RWPE1 (cell line): ENCODE measurements around the gene ARFGAP1.

Experiments used
- CTCF ChIA-PET: fragments of 350-600 bp; sonication (Branson Sonifier 250); formaldehyde crosslinking; extraction: SDS; loops from one replicate; lab custom pipeline; 2021; lab: Yijun Ruan, JAX
- POLR2A ChIA-PET: fragments of 400-600 bp; formaldehyde crosslinking; extraction: SDS; loops from one replicate; lab custom pipeline; 2020; ENCODE audit warnings: antibody characterized with exemption; ENCODE audit not compliant: low non-redundant PET; lab: Yijun Ruan, JAX
- DNase-seq: peaks from one replicate; pipeline ENCODE4 v3.0.0; 2012; ENCODE audit warnings: low spot score
- H3K27ac ChIP-seq: fragments of 450-650 bp; 2 replicates; pipeline ENCODE4 v1.5.1; 2017
- CTCF ChIP-seq: fragments of 450-650 bp; conservative IDR thresholded peaks from 2 replicates; pipeline ENCODE4 v1.5.1; 2017; ENCODE audit warnings: low read depth, mild to moderate bottlenecking

Gene ARFGAP1

GRCh38 chr20:63252284-63252711 lies 20.3 kb upstream of the ARFGAP1 start:
- DNase-seq: no peak
- no peak overlapping the region for H3K27ac ChIP-seq
- POLR2A ChIA-PET: interaction anchor here (0.6 to 1.1 kb wide), 2 partner anchors 37 to 245 kb away, joined by 3 read pairs; no protein-coding TSS in a partner anchor
- TF ChIP-seq CTCF: no peak
- CTCF ChIA-PET: interaction anchor here (0.6 to 6.4 kb wide), 6 partner anchors 11 to 312 kb away, joined by 3 to 33 read pairs (median 4); partner anchors contain the start of gene ARFGAP1

DNA sequence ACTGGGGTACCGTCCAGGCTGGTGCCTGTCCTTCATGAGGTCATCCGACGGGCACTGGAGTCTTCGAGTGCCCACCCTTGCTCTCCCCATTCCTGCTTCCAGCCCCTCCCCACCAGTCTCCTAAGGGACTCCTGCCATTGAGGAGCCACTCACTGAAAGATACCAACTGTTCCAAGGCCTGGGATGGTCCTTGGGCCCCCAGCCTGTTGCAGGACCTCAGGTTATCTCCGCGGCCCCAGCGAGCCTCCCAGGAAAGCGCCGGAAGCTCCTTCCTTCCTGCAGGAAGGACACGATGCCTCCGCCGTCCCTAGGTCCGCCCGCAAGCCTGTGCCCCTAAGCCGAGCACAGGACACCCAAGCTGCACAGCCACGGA lies 19.6 kb upstream of the ARFGAP1 start:
- ChIA-PET POLR2A (interaction anchor here (1.0 to 1.3 kb wide), 2 partner anchors 18 to 20 kb away, joined by 3 read pairs; partner anchors contain the start of genes ARFGAP1 and BIRC7), CTCF (interaction anchor here (1.5 to 6.4 kb wide), 2 partner anchors 19 to 30 kb away, joined by 11 to 33 read pairs; no protein-coding TSS in a partner anchor)
- TF ChIP-seq CTCF: no peak
- no peak for DNase-seq
- H3K27ac ChIP-seq: no peak overlapping the region

DNA sequence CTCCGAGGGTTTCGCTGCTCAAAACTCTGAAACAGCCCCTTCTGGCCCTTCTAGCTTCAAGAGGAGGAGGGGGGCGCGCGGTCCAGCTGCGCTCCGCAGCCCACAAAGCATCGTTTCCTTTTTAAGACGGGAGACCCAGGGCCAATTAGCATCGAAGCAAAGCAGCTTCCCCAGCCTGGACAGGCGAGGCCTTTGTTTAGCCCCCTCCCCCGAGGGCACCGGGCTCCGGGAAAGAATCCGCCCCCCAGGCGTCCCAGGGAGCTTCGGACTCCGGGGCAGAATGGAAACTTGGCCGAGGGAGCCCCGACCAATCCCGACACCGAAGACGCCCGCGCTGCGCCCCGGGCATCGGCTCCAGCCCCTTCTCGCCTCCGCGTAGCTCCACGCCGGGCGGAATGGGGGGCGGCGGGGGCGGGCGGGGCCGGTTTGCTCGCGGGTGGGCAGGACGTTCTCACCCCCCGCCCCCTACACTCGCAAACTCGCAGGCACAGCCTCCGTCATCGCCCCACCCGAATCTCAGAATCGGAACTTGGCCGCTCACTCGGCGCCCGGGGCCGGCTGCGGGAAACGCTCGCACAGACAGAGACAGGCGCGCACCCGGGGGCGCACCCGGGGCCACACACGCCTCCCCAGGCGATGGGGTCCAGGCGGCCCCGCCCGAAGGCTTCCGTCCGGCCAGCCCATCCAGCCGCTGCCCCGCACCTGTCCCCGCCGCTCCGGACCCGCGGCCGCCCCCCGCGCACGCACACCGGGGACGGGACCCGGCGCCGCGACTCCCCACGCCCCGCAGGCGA lies 19.0 kb upstream of the ARFGAP1 start:
- ChIA-PET CTCF (interaction anchor here (0.6 to 6.4 kb wide), 4 partner anchors 19 to 236 kb away, joined by 3 to 33 read pairs (median 7); no protein-coding TSS in a partner anchor), POLR2A (interaction anchor here (1.0 to 1.3 kb wide), 2 partner anchors 18 to 19 kb away, joined by 3 read pairs; partner anchors contain the start of genes ARFGAP1 and BIRC7)
- no peak overlapping the region for H3K27ac ChIP-seq
- TF ChIP-seq CTCF: no peak
- DNase-seq: peak; percentile 38

GRCh38 chr20:63254232-63254605 lies 18.4 kb upstream of the ARFGAP1 start, which contains the start of gene NKAIN4:
Gene NKAIN4 (minus strand): TSS chr20:63254463. CDS start chr20:63254450, 13 bp downstream.
- ChIA-PET CTCF (interaction anchor here (0.9 to 6.4 kb wide), 3 partner anchors 16 to 31 kb away, joined by 3 to 33 read pairs (median 3); no protein-coding TSS in a partner anchor), POLR2A (no interaction called here)
- TF ChIP-seq CTCF: no peak

DNA sequence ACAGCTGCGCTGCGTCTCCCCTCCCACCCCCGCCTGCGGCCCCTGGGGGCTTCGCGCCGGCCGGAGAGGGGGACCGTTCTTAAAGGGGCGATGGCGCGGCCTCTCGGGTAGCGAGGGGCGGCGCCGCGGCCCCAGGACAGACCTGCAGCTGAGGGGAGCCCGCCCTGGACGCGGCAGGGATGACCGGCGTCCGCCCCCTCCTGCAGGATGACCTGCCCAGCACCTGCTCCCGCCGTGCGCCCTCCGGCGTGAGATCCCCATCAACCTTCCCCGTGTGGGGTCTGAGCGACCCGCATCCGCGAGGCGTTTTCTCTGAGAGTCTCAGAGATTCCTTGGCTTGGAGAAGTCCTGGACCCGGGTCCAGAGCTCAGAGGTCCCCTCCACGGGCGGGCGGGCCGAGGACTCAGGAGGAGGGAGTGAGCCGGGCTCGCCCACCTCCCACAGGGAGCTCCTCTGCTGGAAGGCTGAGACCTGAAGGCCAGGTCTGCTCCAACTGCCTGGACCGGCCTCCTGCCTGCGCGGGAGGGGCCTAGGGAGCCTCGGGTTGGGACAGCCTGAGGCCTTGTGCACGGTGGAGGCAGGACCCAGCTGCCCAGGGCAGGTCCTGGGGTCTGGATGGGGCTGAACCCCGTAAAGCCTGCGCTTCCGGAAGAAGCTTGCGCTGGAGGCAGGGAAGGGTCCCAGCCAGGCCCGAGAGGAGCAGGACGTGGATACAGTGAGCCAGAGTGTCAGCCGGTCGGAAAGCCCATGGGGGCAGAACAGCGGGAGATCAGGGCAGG lies 17.8 kb upstream of the ARFGAP1 start:
- H3K27ac ChIP-seq: no peak overlapping the region
- no peak for TF ChIP-seq CTCF
- CTCF ChIA-PET: interaction anchor here (0.6 to 6.4 kb wide), 6 partner anchors 17 to 75 kb away, joined by 3 to 33 read pairs (median 3); no protein-coding TSS in a partner anchor
- no peak for DNase-seq
- POLR2A ChIA-PET: no interaction called here

More at GRCh38 chr20:63254232-63254605, 18.4 kb upstream of the ARFGAP1 start, which contains the start of gene NKAIN4:
- DNase-seq: no peak
- no peak within 1 kb of the TSS for H3K27ac ChIP-seq
